ENCODE measurements around the gene ARID4A. TPM values are rescaled to one million over a fixed set of nuclear protein-coding genes. Genes with fewer than 3 reads are reported as not detected.
A peak's percentile ranks its signal among the peaks of the same experiment; 100 is the strongest.

ARID4A gene
- total and polyA plus RNA-seq, 4 donors = 7.3 to 49.3 (median 15.2) TPM

GRCh38 chr14:58265401-58265800 lies 33.0 kb upstream of the ARID4A start:
- Histone ChIP-seq H3K27me3 (ENCODE audit: control insufficient read depth in 3 of 3, insufficient read depth in 3 of 3, low read length in 2 of 3) (no peaks in the 10 kb centered on the region), H3K36me3 (ENCODE audit: control insufficient read depth in 4 of 4, insufficient read depth in 4 of 4, low read length in 4 of 4) (peaks cover 29 to 73% (median 38%) of the 10 kb centered on the region in 4 donors), H3K9ac (ENCODE audit: insufficient read depth in 1 of 2, low read length in 2 of 2) (no peak overlapping the region), H3K4me1 (ENCODE audit: control insufficient read depth in 5 of 5, insufficient read depth in 5 of 5, low read length in 5 of 5) (peaks cover 0 to 10% (median 0%) of the 10 kb centered on the region in 5 donors), H3K27ac (ENCODE audit: low read depth in 1 of 2, low read length in 1 of 2) (no peak overlapping the region), H3K4me3 (no peak overlapping the region), H3K9me3 (ENCODE audit: control insufficient read depth in 4 of 4, insufficient read depth in 3 of 4, low read length in 3 of 4) (no peaks in the 10 kb centered on the region)
- TF ChIP-seq CTCF (IDR thresholded peaks at IDR 0.05; ENCODE audit: control extremely low read depth, extremely low read depth) = no peak
- DNase-seq = peak in 2 of 3 donors; percentile 42 to 72
- ATAC-seq (ENCODE audit: insufficient read depth, low FRiP score) = no peak

GRCh38 chr14:58270628-58271027 lies 27.7 kb upstream of the ARID4A start:
- peak overlapping the region in 1 of 2 donors; percentile 30 for H3K27ac ChIP-seq (ENCODE audit: low read depth in 1 of 2, low read length in 1 of 2)
- H3K9me3 ChIP-seq (ENCODE audit: control insufficient read depth in 4 of 4, insufficient read depth in 3 of 4, low read length in 3 of 4) = no peaks in the 10 kb centered on the region
- peaks cover 16 to 65% (median 34%) of the 10 kb centered on the region in 4 donors for H3K36me3 ChIP-seq (ENCODE audit: control insufficient read depth in 4 of 4, insufficient read depth in 4 of 4, low read length in 4 of 4)
- H3K4me1 ChIP-seq (ENCODE audit: control insufficient read depth in 5 of 5, insufficient read depth in 5 of 5, low read length in 5 of 5) = peaks cover 0 to 5% (median 0%) of the 10 kb centered on the region in 5 donors
- no peak overlapping the region for H3K4me3 ChIP-seq
- no peak overlapping the region for H3K9ac ChIP-seq (ENCODE audit: insufficient read depth in 1 of 2, low read length in 2 of 2)
- no peak for TF ChIP-seq CTCF (IDR thresholded peaks at IDR 0.05; ENCODE audit: control extremely low read depth, extremely low read depth)
- ATAC-seq (ENCODE audit: insufficient read depth, low FRiP score) (no peak), DNase-seq (no peak)
- 79 to 90% methylated on average over 2 of the region's 2 CpGs for WGBS, 2 donors
- no peaks in the 10 kb centered on the region for H3K27me3 ChIP-seq (ENCODE audit: control insufficient read depth in 3 of 3, insufficient read depth in 3 of 3, low read length in 2 of 3)

GRCh38 chr14:58272588-58273372 lies 25.6 kb upstream of the ARID4A start:
- H3K36me3 ChIP-seq (ENCODE audit: control insufficient read depth in 4 of 4, insufficient read depth in 4 of 4, low read length in 4 of 4) = peaks cover 10 to 51% (median 37%) of the 10 kb centered on the region in 4 donors
- H3K9me3 ChIP-seq (ENCODE audit: control insufficient read depth in 4 of 4, insufficient read depth in 3 of 4, low read length in 3 of 4) = no peaks in the 10 kb centered on the region
- peaks cover 0 to 5% (median 0%) of the 10 kb centered on the region in 5 donors for H3K4me1 ChIP-seq (ENCODE audit: control insufficient read depth in 5 of 5, insufficient read depth in 5 of 5, low read length in 5 of 5)
- ATAC-seq (ENCODE audit: insufficient read depth, low FRiP score) (no peak), DNase-seq (peak in 1 of 3 donors; percentile 38)
- no peak for TF ChIP-seq CTCF (IDR thresholded peaks at IDR 0.05; ENCODE audit: control extremely low read depth, extremely low read depth)
- no peak overlapping the region for H3K4me3 ChIP-seq
- peak overlapping the region in 1 of 2 donors; percentile 57 for H3K27ac ChIP-seq (ENCODE audit: low read depth in 1 of 2, low read length in 1 of 2)
- WGBS, 2 donors = 66 to 82% methylated on average over 4 of the region's 4 CpGs
- no peak overlapping the region for H3K9ac ChIP-seq (ENCODE audit: insufficient read depth in 1 of 2, low read length in 2 of 2)
- H3K27me3 ChIP-seq (ENCODE audit: control insufficient read depth in 3 of 3, insufficient read depth in 3 of 3, low read length in 2 of 3) = no peaks in the 10 kb centered on the region

Data from lung (tissue), 12 donors.